Measurements from ENCODE around the gene EXOC2.

EXOC2 gene

GRCh38 chr6:491233-491632, 201.7 kb downstream of the EXOC2 start:
- no peak for ATAC-seq
- TF ChIP-seq TOX (CRISPR knock-in tag; IDR thresholded peaks at IDR 0.05; ENCODE audit: borderline replicate concordance) = no peak
- TF ChIP-seq RARB (CRISPR knock-in tag; IDR thresholded peaks at IDR 0.05) = no peak

GRCh38 chr6:490251-491037, 202.5 kb downstream of the EXOC2 start:
- no peak for TF ChIP-seq ZNF70 (CRISPR knock-in tag; IDR thresholded peaks at IDR 0.05)
- no peak for TF ChIP-seq BACH2 (CRISPR knock-in tag; IDR thresholded peaks at IDR 0.05; ENCODE audit: borderline replicate concordance)
- TF ChIP-seq RARB (CRISPR knock-in tag; IDR thresholded peaks at IDR 0.05) = no peak
- TF ChIP-seq GLIS3 (CRISPR knock-in tag; IDR thresholded peaks at IDR 0.05) = no peak
- no peak for TF ChIP-seq ZFP3 (CRISPR knock-in tag; IDR thresholded peaks at IDR 0.05)
- no peak for TF ChIP-seq TSHZ2 (CRISPR knock-in tag; IDR thresholded peaks at IDR 0.05)
- no peak for TF ChIP-seq OSR1 (CRISPR knock-in tag; IDR thresholded peaks at IDR 0.05)
- no peak for TF ChIP-seq CREB5 (CRISPR knock-in tag; IDR thresholded peaks at IDR 0.05; ENCODE audit: low read depth)
- TF ChIP-seq PPARA (CRISPR knock-in tag; IDR thresholded peaks at IDR 0.05; ENCODE audit: borderline replicate concordance) = no peak
- no peak for TF ChIP-seq ZNF8 (CRISPR knock-in tag; IDR thresholded peaks at IDR 0.05)
- TF ChIP-seq ZC3H10 (CRISPR knock-in tag; IDR thresholded peaks at IDR 0.05) = no peak
- no peak for TF ChIP-seq ARNTL (CRISPR knock-in tag; IDR thresholded peaks at IDR 0.05; ENCODE audit: borderline replicate concordance, low read depth)
- no peak for TF ChIP-seq ZFP30 (CRISPR knock-in tag; IDR thresholded peaks at IDR 0.05)
- no peak for ATAC-seq

GRCh38 chr6:489762-490161, 203.2 kb downstream of the EXOC2 start:
- ATAC-seq = no peak

More at GRCh38 chr6:489762-490161, 203.2 kb downstream of the EXOC2 start:
- TF ChIP-seq POU6F1 (CRISPR knock-in tag; IDR thresholded peaks at IDR 0.05; ENCODE audit: borderline replicate concordance, low read depth) = no peak
- TF ChIP-seq RARB (CRISPR knock-in tag; IDR thresholded peaks at IDR 0.05) = no peak
- TF ChIP-seq TCF4 (CRISPR knock-in tag; IDR thresholded peaks at IDR 0.05; ENCODE audit: borderline replicate concordance) = no peak
- TF ChIP-seq ZNF565 (CRISPR knock-in tag; conservative IDR thresholded peaks at IDR 0.05; ENCODE audit: low read depth) = no peak
- TF ChIP-seq ZFP3 (CRISPR knock-in tag; IDR thresholded peaks at IDR 0.05) = no peak
- no peak for TF ChIP-seq GLIS3 (CRISPR knock-in tag; IDR thresholded peaks at IDR 0.05)
- no peak for TF ChIP-seq SNAI2 (CRISPR knock-in tag; IDR thresholded peaks at IDR 0.05)
- TF ChIP-seq, protein P1, sequence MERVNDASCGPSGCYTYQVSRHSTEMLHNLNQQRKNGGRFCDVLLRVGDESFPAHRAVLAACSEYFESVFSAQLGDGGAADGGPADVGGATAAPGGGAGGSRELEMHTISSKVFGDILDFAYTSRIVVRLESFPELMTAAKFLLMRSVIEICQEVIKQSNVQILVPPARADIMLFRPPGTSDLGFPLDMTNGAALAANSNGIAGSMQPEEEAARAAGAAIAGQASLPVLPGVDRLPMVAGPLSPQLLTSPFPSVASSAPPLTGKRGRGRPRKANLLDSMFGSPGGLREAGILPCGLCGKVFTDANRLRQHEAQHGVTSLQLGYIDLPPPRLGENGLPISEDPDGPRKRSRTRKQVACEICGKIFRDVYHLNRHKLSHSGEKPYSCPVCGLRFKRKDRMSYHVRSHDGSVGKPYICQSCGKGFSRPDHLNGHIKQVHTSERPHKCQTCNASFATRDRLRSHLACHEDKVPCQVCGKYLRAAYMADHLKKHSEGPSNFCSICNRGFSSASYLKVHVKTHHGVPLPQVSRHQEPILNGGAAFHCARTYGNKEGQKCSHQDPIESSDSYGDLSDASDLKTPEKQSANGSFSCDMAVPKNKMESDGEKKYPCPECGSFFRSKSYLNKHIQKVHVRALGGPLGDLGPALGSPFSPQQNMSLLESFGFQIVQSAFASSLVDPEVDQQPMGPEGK (CRISPR knock-in tag; IDR thresholded peaks at IDR 0.05; ENCODE audit: borderline replicate concordance) = no peak
- no peak for TF ChIP-seq ISL1 (CRISPR knock-in tag; IDR thresholded peaks at IDR 0.05)
- TF ChIP-seq TOX (CRISPR knock-in tag; IDR thresholded peaks at IDR 0.05; ENCODE audit: borderline replicate concordance) = no peak
- no peak for TF ChIP-seq CSRNP3 (CRISPR knock-in tag; IDR thresholded peaks at IDR 0.05)
- TF ChIP-seq OSR1 (CRISPR knock-in tag; IDR thresholded peaks at IDR 0.05) = no peak

Measured in SK-N-SH treated with all-trans-retinoic acid at 6 μM for 48 hours (cell line).